Lower lobe of right lung (tissue), 2 donors: ENCODE results near the gene HMGN3. TPM values are rescaled to one million over a fixed set of nuclear protein-coding genes. Genes with fewer than 3 reads are reported as not detected.

ENCODE experiments used
- ATAC-seq, 2 donors: fragments of 200-7000 bp; cut with Tn5 transposase; one replicate each; pipeline ENCODE4 v1.9.1; 2020 to 2022; ENCODE audit warnings: mild to moderate bottlenecking in 2 of 2, moderate library complexity in 2 of 2
- DNase-seq: peaks from one replicate; pipeline ENCODE4 v3.0.0-alpha.2; 2020
- H3K27ac ChIP-seq: fragments of 200-600 bp; one replicate; pipeline ENCODE4 v1.8.0; 2022
- H3K27me3 ChIP-seq: fragments of 200-600 bp; one replicate; pipeline ENCODE4 v1.8.0; 2022; ENCODE audit warnings: low read depth
- H3K36me3 ChIP-seq: fragments of 200-600 bp; one replicate; pipeline ENCODE4 v1.8.0; 2022; ENCODE audit warnings: mild to moderate bottlenecking
- H3K4me1 ChIP-seq: fragments of 200-600 bp; one replicate; pipeline ENCODE4 v1.8.0; 2022
- H3K4me3 ChIP-seq: fragments of 200-600 bp; one replicate; pipeline ENCODE4 v1.8.0; 2022; ENCODE audit warnings: mild to moderate bottlenecking
- H3K9me3 ChIP-seq: fragments of 200-600 bp; one replicate; pipeline ENCODE4 v1.8.0; 2022
- CTCF ChIP-seq: fragments of 200-600 bp; IDR thresholded peaks from one replicate; pipeline ENCODE4 v1.8.0; 2022; ENCODE audit warnings: antibody characterized with exemption, mild to moderate bottlenecking
- intact Hi-C: fragments of 100-400 bp; cut with DNase I; formaldehyde crosslinking; loops from one replicate; pipeline ENCODE4 v1.11.0; 2022
- total RNA-seq: library from RNA; stranded (reverse); fragmentation: NEBNext Ultra II Directional; extraction: Animal tissue kit (Norgen Biotek cat#: 25700); gene quantifications from one replicate; pipeline ENCODE4 v1.2.1, GENCODE V29; 2021
- donor health status: DM: no; HTN: yes; CAD: no; lungs with severe emphysema.

HMGN3 gene
- total RNA-seq, 1 donor from 2014 or later, result 98.7 TPM

DNA sequence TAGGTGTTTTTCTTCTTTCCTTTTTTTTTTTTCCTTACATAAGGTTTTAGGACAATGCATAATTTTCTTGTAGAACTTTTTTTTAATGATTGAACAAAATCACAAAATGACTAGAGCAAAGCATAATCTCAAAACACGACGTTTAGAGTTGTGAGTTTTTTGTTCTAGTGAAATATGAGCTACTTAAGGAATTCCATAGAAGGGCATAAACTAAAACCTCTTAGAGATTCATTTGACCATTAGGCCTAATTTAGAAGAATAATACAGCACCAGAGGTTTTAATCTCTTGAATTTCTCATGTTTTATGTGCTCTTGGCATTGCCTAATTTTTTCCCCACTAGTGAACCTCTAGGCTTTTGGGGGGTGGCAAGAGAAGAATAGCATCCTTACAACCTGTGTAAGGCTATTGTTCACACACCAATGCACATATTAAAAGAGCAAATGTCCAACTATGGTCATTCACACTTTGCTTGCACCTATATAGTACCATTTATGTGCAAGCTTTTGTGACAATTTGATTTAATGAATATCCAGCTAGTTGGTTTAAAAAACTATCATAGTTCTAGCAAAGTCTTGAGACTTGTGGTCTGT is 44.6 kb downstream of the HMGN3 start:
- H3K36me3 ChIP-seq, result no peaks in the 10 kb centered on the region
- H3K9me3 ChIP-seq, result no peaks in the 10 kb centered on the region
- DNase-seq (no peak), ATAC-seq (no peak)
- no peaks in the 10 kb centered on the region for H3K4me1 ChIP-seq
- no peak overlapping the region for H3K27ac ChIP-seq
- H3K27me3 ChIP-seq, result no peaks in the 10 kb centered on the region
- TF ChIP-seq CTCF, result no peak
- intact Hi-C loops, result no loop called here
- H3K4me3 ChIP-seq, result no peak overlapping the region

DNA sequence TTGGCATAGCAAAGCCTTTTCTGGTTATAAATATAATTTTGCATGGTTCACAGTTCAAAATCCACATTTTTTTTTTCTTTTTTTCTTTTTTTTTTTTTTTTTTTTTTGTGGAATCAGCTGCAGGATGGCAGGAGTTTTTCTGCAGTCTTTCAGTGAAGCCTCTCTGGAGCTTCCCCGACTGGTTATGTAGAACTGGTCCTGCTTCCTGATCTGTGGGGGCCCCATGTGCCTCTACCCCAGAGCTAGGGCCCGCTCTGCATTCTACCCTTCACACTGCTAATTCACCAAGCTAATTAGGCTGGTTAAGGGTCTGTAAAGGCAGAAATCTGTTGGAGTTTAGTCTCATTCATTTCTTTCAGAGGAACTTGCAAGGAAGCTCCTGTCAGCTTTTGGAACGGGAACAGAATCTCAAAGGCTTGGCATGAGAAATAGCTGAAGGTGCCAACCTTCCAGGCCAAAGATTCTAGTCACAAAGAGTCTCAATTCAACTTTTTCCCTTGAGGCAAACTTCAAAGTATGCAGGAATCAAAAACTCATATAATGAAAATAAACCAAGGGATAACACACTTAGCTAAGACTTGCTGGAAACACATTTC is 45.5 kb downstream of the HMGN3 start:
- intact Hi-C loops, result no loop called here
- Histone ChIP-seq H3K27me3 (no peaks in the 10 kb centered on the region), H3K27ac (no peak overlapping the region), H3K4me3 (no peak overlapping the region), H3K9me3 (no peaks in the 10 kb centered on the region), H3K4me1 (no peaks in the 10 kb centered on the region), H3K36me3 (no peaks in the 10 kb centered on the region)
- no peak for TF ChIP-seq CTCF
- ATAC-seq (no peak), DNase-seq (no peak)

GRCh38 chr6:79188107-79188506 is 46.4 kb downstream of the HMGN3 start:
- ATAC-seq (no peak), DNase-seq (no peak)
- H3K27ac ChIP-seq, result no peak overlapping the region
- no peak overlapping the region for H3K4me3 ChIP-seq
- no peaks in the 10 kb centered on the region for H3K36me3 ChIP-seq
- no peaks in the 10 kb centered on the region for H3K9me3 ChIP-seq
- intact Hi-C loops, result no loop called here
- H3K4me1 ChIP-seq, result no peaks in the 10 kb centered on the region
- H3K27me3 ChIP-seq, result no peaks in the 10 kb centered on the region
- no peak for TF ChIP-seq CTCF

DNA sequence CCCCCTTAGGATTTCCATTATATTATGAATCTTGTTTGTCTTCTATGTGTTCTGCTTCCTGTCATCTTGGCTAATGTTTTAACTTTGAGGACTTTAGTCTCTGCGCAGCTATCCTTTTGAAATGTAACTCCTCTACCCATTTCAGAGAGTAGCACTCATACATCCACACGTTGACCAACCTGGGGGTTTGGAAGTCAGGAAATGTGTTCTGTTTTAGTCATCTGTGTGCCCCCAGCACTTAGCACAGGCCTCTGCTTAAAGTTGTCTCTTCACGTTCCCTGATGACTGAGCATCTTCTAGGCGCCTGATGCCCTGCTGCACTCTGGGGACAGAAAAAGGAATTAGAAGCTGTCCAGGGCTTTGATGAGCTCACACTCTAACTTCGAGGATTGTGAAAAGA is 47.9 kb downstream of the HMGN3 start:
- Histone ChIP-seq H3K27me3 (no peaks in the 10 kb centered on the region), H3K4me3 (no peak overlapping the region), H3K36me3 (no peaks in the 10 kb centered on the region), H3K27ac (no peak overlapping the region), H3K9me3 (no peaks in the 10 kb centered on the region), H3K4me1 (no peaks in the 10 kb centered on the region)
- no peak for DNase-seq
- no peak for ATAC-seq
- TF ChIP-seq CTCF, result no peak
- intact Hi-C loops, result no loop called here

DNA sequence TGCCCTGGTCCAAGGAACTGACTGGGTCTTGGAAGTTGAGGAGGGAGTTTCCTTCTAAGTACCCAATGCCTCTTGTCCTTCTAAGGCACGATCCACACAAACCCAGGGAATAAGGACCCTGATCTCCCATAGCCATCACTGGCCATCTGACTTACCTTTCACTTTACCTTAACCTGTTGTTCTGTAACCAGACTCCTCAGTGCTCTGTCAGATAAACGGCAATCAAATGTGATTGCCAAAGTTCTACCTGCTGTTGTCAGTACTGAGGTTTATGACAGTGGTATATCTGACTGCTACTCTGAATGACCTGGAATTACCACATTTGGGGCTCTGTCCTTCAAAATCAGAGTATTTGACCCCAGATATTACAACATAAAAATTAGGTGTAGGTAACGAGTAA is 49.8 kb downstream of the HMGN3 start:
- intact Hi-C loops, result no loop called here
- no peak for ATAC-seq

More for the DNA sequence above, 49.8 kb downstream of the HMGN3 start:
- no peak for TF ChIP-seq CTCF
- no peaks in the 10 kb centered on the region for H3K36me3 ChIP-seq
- DNase-seq, result no peak
- no peaks in the 10 kb centered on the region for H3K27me3 ChIP-seq
- H3K4me3 ChIP-seq, result no peak overlapping the region
- no peaks in the 10 kb centered on the region for H3K4me1 ChIP-seq
- no peaks in the 10 kb centered on the region for H3K9me3 ChIP-seq
- H3K27ac ChIP-seq, result no peak overlapping the region
